Epithelial cell of proximal tubule (primary cell): ENCODE measurements around the gene RPS27L. TPM values are rescaled to one million over a fixed set of nuclear protein-coding genes. Genes with fewer than 3 reads are reported as not detected.

Experiments used
- DNase-seq: peaks from one replicate; pipeline ENCODE4 v3.0.0-alpha.2; 2011; ENCODE audit warnings: low read depth
- H3K4me3 ChIP-seq: 2 replicates; pipeline ENCODE4 v1.5.1; 2011; ENCODE audit warnings: low read depth, mild to moderate bottlenecking, low read length
- CTCF ChIP-seq: conservative IDR thresholded peaks from 2 replicates; pipeline ENCODE4 v1.5.1; 2012; ENCODE audit warnings: low read depth, mild to moderate bottlenecking, low read length
- total RNA-seq: library from RNA; depleted of rRNA; stranded (reverse); fragments of >200 nt; gene quantifications from 2 replicates; pipeline ENCODE4 v1.2.3, GENCODE V29; 2015

Gene RPS27L
- total RNA-seq, 1 donor from 2014 or later, result 231 TPM

GRCh38 chr15:63197626-63198025, 40.3 kb upstream of the RPS27L start:
- no peak for DNase-seq
- no peak for TF ChIP-seq CTCF
- no peak overlapping the region for H3K4me3 ChIP-seq

GRCh38 chr15:63196842-63197241, 39.6 kb upstream of the RPS27L start:
- DNase-seq, result no peak
- H3K4me3 ChIP-seq, result no peak overlapping the region
- TF ChIP-seq CTCF, result no peak

- DNase-seq, result no peak
- no peak overlapping the region for H3K4me3 ChIP-seq
- TF ChIP-seq CTCF, result no peak
These were observed 38.3 kb upstream of the RPS27L start for GRCh38 chr15:63195569-63196015.

- DNase-seq, result no peak
- no peak for TF ChIP-seq CTCF
- H3K4me3 ChIP-seq, result no peak overlapping the region
These were observed 37.7 kb upstream of the RPS27L start for GRCh38 chr15:63194880-63195568.

- no peak for DNase-seq
- H3K4me3 ChIP-seq, result no peak overlapping the region
- no peak for TF ChIP-seq CTCF
These were observed 37.0 kb upstream of the RPS27L start for GRCh38 chr15:63194302-63194701.

GRCh38 chr15:63192619-63193206, 35.4 kb upstream of the RPS27L start:
- TF ChIP-seq CTCF, result no peak
- no peak for DNase-seq
- no peak overlapping the region for H3K4me3 ChIP-seq
